Upper lobe of right lung (tissue), 1 donor: ENCODE data around the gene TMEM163. TPM values are rescaled to one million over a fixed set of nuclear protein-coding genes. Genes with fewer than 3 reads are reported as not detected.

Source experiments
- ATAC-seq: fragments of 200-7000 bp; cut with Tn5 transposase; one replicate; pipeline ENCODE4 v1.9.1; 2020; ENCODE audit warnings: mild to moderate bottlenecking, moderate library complexity
- DNase-seq: peaks from one replicate; pipeline ENCODE4 v3.0.0-alpha.2; 2020
- H3K27ac ChIP-seq: fragments of 200-600 bp; one replicate; pipeline ENCODE4 v1.8.0; 2022
- H3K27me3 ChIP-seq: fragments of 200-600 bp; one replicate; pipeline ENCODE4 v1.8.0; 2022; ENCODE audit warnings: mild to moderate bottlenecking
- H3K36me3 ChIP-seq: fragments of 200-600 bp; one replicate; pipeline ENCODE4 v1.8.0; 2022
- H3K4me1 ChIP-seq: fragments of 200-600 bp; one replicate; pipeline ENCODE4 v1.8.0; 2022
- H3K4me3 ChIP-seq: fragments of 200-600 bp; one replicate; pipeline ENCODE4 v1.8.0; 2022; ENCODE audit warnings: mild to moderate bottlenecking
- H3K9me3 ChIP-seq: fragments of 200-600 bp; one replicate; pipeline ENCODE4 v1.8.0; 2022
- intact Hi-C: fragments of 100-400 bp; cut with DNase I; formaldehyde crosslinking; loops from one replicate; pipeline ENCODE4 v1.11.0; 2022
- total RNA-seq: library from RNA; stranded (reverse); fragmentation: NEBNext Ultra II Directional; extraction: Animal tissue kit (Norgen Biotek cat#: 25700); gene quantifications from one replicate; pipeline ENCODE4 v1.2.1, GENCODE V29; 2021
- TF ChIP-seq, protein P1 (sequence below): fragments of 200-600 bp; IDR thresholded peaks from one replicate; pipeline ENCODE4 v1.8.0; 2022; ENCODE audit warnings: antibody characterized with exemption
- donor health status: DM: no; HTN: yes; CAD: no; lungs with severe emphysema.

Gene TMEM163
- total RNA-seq, 1 donor from 2014 or later, result 34.6 TPM

DNA sequence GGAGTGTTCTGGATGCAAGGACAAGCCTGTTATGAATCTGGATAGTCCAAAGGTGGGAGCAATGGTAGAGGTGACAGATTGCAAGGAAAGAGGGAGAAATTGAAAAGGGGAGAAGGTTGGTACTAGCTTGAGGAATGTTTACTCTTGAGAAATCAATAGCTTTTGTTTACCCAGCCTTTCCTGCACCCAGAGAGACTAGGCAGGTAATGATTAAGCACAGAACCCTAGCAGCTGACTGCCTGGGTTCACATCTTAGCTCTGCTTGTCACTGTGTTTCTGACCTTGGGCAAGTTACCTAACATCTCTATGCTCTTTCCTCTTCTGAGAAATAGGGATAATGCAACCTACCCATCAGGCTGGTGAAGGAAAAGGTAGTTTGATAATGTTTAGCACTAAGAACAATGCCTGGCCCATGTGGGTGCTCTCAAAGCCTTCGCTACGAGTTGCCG, 286.3 kb downstream of the TMEM163 start:
- intact Hi-C loops, result no loop called here
- Histone ChIP-seq H3K36me3 (peaks cover 8% of the 10 kb centered on the region), H3K9me3 (no peaks in the 10 kb centered on the region), H3K27me3 (no peaks in the 10 kb centered on the region), H3K27ac (no peak overlapping the region), H3K4me3 (no peak overlapping the region), H3K4me1 (no peaks in the 10 kb centered on the region)
- DNase-seq, result no peak
- TF ChIP-seq, protein P1, sequence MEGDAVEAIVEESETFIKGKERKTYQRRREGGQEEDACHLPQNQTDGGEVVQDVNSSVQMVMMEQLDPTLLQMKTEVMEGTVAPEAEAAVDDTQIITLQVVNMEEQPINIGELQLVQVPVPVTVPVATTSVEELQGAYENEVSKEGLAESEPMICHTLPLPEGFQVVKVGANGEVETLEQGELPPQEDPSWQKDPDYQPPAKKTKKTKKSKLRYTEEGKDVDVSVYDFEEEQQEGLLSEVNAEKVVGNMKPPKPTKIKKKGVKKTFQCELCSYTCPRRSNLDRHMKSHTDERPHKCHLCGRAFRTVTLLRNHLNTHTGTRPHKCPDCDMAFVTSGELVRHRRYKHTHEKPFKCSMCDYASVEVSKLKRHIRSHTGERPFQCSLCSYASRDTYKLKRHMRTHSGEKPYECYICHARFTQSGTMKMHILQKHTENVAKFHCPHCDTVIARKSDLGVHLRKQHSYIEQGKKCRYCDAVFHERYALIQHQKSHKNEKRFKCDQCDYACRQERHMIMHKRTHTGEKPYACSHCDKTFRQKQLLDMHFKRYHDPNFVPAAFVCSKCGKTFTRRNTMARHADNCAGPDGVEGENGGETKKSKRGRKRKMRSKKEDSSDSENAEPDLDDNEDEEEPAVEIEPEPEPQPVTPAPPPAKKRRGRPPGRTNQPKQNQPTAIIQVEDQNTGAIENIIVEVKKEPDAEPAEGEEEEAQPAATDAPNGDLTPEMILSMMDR, result no peak
- no peak for ATAC-seq

DNA sequence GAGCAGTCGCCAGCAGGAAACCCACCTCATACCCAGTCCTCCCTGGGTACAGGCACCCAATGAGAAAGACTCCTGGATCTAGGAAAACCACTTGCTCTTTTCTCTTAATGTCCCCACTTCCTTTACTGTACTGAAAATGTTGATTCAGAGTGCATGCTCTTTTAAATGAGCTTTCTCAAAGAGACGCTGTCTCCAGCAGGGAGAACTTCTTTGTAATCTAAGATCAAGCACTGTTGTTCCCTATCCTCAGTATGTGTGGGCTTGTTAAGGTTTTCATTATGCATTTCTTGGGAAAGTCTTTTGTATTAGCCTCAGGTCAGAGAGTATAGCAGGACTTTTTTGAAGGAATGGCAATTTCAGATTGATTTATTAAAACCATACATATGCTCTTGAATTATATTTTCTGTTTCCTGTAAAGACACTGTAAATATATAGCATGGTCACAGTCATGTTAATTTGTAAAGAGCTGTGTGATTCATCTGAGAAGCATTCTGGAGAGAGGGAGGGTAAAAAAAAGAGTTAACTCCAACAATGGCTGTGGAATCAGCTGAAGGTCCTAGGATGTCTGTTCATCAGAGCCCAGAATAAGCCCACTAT, 286.9 kb downstream of the TMEM163 start:
- Histone ChIP-seq H3K9me3 (no peaks in the 10 kb centered on the region), H3K27ac (no peak overlapping the region), H3K27me3 (no peaks in the 10 kb centered on the region), H3K4me1 (no peaks in the 10 kb centered on the region), H3K36me3 (peaks cover 8% of the 10 kb centered on the region), H3K4me3 (no peak overlapping the region)
- intact Hi-C loops, result no loop called here
- TF ChIP-seq, protein P1, result no peak
- ATAC-seq (no peak), DNase-seq (no peak)

DNA sequence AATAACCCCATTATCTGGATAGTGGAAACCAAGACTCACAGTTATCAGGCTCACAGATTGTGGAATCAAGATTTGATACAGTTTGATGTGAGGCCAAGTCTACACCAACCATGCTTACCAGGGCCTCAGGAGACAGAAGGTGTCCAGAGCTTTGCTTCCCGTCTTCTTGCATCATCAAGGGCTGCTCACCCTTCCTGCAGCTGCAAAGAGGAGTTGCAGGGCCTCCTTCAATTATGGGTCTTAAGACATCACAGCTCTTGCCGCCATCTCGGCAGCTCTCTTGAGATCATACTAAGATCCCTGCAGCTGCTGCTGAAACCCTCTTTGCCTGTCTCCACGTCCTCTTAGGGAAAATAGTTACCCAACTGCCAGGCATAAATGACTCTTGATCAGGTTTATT, 288.9 kb downstream of the TMEM163 start:
- H3K27me3 ChIP-seq, result no peaks in the 10 kb centered on the region
- intact Hi-C loops, result no loop called here
- peaks cover under 1% of the 10 kb centered on the region for H3K36me3 ChIP-seq
- no peaks in the 10 kb centered on the region for H3K9me3 ChIP-seq
- DNase-seq, result no peak
- H3K4me3 ChIP-seq, result no peak overlapping the region
- no peak overlapping the region for H3K27ac ChIP-seq
- TF ChIP-seq, protein P1, result no peak
- no peak for ATAC-seq
- H3K4me1 ChIP-seq, result no peaks in the 10 kb centered on the region

DNA sequence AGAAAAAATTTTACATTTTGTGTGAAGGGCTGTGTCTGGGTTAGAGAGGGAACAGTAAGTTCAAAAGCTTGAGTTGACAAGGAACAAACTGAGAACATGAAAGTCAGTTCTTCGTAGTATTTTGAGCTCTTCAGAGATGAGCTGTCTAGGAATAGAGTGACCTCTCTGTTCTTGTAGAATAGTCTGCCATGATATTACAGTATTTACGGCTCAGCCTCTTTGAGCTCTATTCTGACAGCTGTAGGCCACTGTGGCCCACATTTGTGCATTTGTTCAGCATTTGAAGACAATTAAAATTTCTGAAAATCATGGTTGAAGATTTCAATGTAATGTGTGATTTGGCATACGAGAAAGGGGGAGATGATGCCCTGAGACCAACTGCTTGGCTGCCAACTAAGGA, 292.1 kb downstream of the TMEM163 start:
- intact Hi-C loops, result no loop called here
- TF ChIP-seq, protein P1, result no peak
- no peaks in the 10 kb centered on the region for H3K4me1 ChIP-seq
- DNase-seq, result no peak
- no peak overlapping the region for H3K4me3 ChIP-seq
- H3K27me3 ChIP-seq, result no peaks in the 10 kb centered on the region
- no peaks in the 10 kb centered on the region for H3K9me3 ChIP-seq
- ATAC-seq, result no peak
- no peak overlapping the region for H3K27ac ChIP-seq
- peaks cover 19% of the 10 kb centered on the region for H3K36me3 ChIP-seq

DNA sequence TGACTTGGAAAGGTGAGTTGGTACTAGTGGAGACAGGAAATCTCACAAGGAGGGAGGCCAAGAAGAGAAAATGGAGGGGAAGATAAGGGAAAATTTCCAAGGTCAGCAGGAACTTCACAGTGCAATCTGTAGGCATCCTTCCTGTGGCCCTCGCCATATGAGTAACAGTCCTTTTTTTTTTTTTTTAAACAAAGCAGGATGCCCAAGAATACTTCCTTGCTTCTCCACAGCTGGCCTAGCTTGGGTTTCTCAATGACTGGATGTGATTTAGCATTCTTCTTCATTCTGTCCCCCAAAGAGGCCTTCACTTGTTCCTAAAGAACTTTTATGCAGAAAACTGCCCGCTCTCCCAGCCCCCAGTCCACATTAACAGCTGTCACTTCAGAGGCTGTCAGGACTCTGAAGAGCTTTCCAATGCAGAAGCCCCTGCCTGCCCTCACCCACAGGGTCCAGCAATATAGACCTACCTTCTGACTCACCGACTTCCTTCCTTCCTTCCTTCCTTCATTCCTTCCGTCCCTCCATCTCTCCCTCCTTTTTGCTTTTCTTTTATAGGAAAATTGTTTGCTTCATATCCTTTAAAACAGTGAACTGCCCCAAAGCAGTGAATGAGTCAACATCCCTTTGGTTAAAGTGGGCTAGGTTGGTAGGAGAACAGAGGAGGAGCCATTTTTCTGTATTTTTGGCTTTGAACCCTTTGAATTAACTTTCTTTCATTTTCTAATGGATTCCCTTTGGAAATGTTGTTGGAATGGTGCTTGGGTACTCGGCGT, 292.9 kb downstream of the TMEM163 start:
- Histone ChIP-seq H3K27ac (no peak overlapping the region), H3K36me3 (peaks cover 19% of the 10 kb centered on the region), H3K9me3 (no peaks in the 10 kb centered on the region), H3K4me3 (no peak overlapping the region), H3K4me1 (no peaks in the 10 kb centered on the region), H3K27me3 (no peaks in the 10 kb centered on the region)
- TF ChIP-seq, protein P1, result no peak
- ATAC-seq, result no peak
- intact Hi-C loops, result no loop called here
- no peak for DNase-seq
